ENCODE results near the gene JARID2.

The JARID2 gene

GRCh38 chr6:15389084-15389764 lies 143.4 kb downstream of the JARID2 start:
- Mint-ChIP-seq H3K4me1 (peaks cover 74% of the 10 kb centered on the region), H3K4me3 (peak overlapping the region; percentile 31), H3K9me3 (no peaks in the 10 kb centered on the region), H3K27ac (peak overlapping the region; percentile 84), H3K36me3 (ENCODE audit: low read depth) (peaks cover 14% of the 10 kb centered on the region), H3K27me3 (no peaks in the 10 kb centered on the region)
- ATAC-seq, result peak; percentile 58
- DNase-seq, result peak; percentile 22

GRCh38 chr6:15389765-15390723 lies 144.2 kb downstream of the JARID2 start:
- ATAC-seq (no peak), DNase-seq (no peak)
- peak overlapping the region; percentile 31 for H3K4me3 Mint-ChIP-seq
- H3K27ac Mint-ChIP-seq, result peak overlapping the region; percentile 84
- H3K4me1 Mint-ChIP-seq, result peaks cover 74% of the 10 kb centered on the region
- H3K36me3 Mint-ChIP-seq (ENCODE audit: low read depth), result peaks cover 19% of the 10 kb centered on the region
- H3K27me3 Mint-ChIP-seq, result no peaks in the 10 kb centered on the region
- H3K9me3 Mint-ChIP-seq, result no peaks in the 10 kb centered on the region

GRCh38 chr6:15391500-15391899 lies 145.6 kb downstream of the JARID2 start:
- H3K4me1 Mint-ChIP-seq, result peaks cover 69% of the 10 kb centered on the region
- peaks cover 19% of the 10 kb centered on the region for H3K36me3 Mint-ChIP-seq (ENCODE audit: low read depth)
- ATAC-seq, result no peak
- DNase-seq, result no peak
- no peaks in the 10 kb centered on the region for H3K9me3 Mint-ChIP-seq
- H3K4me3 Mint-ChIP-seq, result no peak overlapping the region
- H3K27ac Mint-ChIP-seq, result no peak overlapping the region
- H3K27me3 Mint-ChIP-seq, result no peaks in the 10 kb centered on the region

GRCh38 chr6:15392182-15392581 lies 146.3 kb downstream of the JARID2 start:
- Mint-ChIP-seq H3K36me3 (ENCODE audit: low read depth) (peaks cover 19% of the 10 kb centered on the region), H3K27ac (no peak overlapping the region), H3K4me1 (peaks cover 64% of the 10 kb centered on the region), H3K4me3 (no peak overlapping the region), H3K27me3 (no peaks in the 10 kb centered on the region), H3K9me3 (no peaks in the 10 kb centered on the region)
- ATAC-seq (no peak), DNase-seq (no peak)

- H3K36me3 Mint-ChIP-seq (ENCODE audit: low read depth), result peaks cover 19% of the 10 kb centered on the region
Measured at GRCh38 chr6:15393605-15394004, 147.7 kb downstream of the JARID2 start.

GRCh38 chr6:15395087-15395486 lies 149.2 kb downstream of the JARID2 start:
- Mint-ChIP-seq H3K4me3 (no peak overlapping the region), H3K27ac (peak overlapping the region; percentile 18), H3K27me3 (no peaks in the 10 kb centered on the region), H3K4me1 (peaks cover 64% of the 10 kb centered on the region), H3K9me3 (no peaks in the 10 kb centered on the region), H3K36me3 (ENCODE audit: low read depth) (peaks cover 19% of the 10 kb centered on the region)
- ATAC-seq (peak; percentile 57), DNase-seq (no peak)

More at GRCh38 chr6:15393605-15394004, 147.7 kb downstream of the JARID2 start:
- peaks cover 64% of the 10 kb centered on the region for H3K4me1 Mint-ChIP-seq
- ATAC-seq, result no peak
- no peaks in the 10 kb centered on the region for H3K9me3 Mint-ChIP-seq
- H3K27me3 Mint-ChIP-seq, result no peaks in the 10 kb centered on the region
- no peak for DNase-seq
- H3K4me3 Mint-ChIP-seq, result no peak overlapping the region
- no peak overlapping the region for H3K27ac Mint-ChIP-seq

- DNase-seq, result no peak
- no peak overlapping the region for H3K4me3 Mint-ChIP-seq
- no peaks in the 10 kb centered on the region for H3K9me3 Mint-ChIP-seq
- ATAC-seq, result no peak
- no peaks in the 10 kb centered on the region for H3K27me3 Mint-ChIP-seq
- peaks cover 72% of the 10 kb centered on the region for H3K4me1 Mint-ChIP-seq
- H3K36me3 Mint-ChIP-seq (ENCODE audit: low read depth), result peaks cover 17% of the 10 kb centered on the region
- no peak overlapping the region for H3K27ac Mint-ChIP-seq
Measured at GRCh38 chr6:15396808-15397207, 150.9 kb downstream of the JARID2 start.

GRCh38 chr6:15398633-15399275 lies 152.9 kb downstream of the JARID2 start:
- Mint-ChIP-seq H3K27me3 (no peaks in the 10 kb centered on the region), H3K27ac (peak overlapping the region; percentile 59)

GRCh38 chr6:15399641-15400470 lies 154.0 kb downstream of the JARID2 start:
- no peaks in the 10 kb centered on the region for H3K27me3 Mint-ChIP-seq
- no peak for ATAC-seq
- peak overlapping the region; percentile 64 for H3K4me3 Mint-ChIP-seq
- H3K9me3 Mint-ChIP-seq, result no peaks in the 10 kb centered on the region
- H3K4me1 Mint-ChIP-seq, result peaks cover 87% of the 10 kb centered on the region
- peak overlapping the region; percentile 59 for H3K27ac Mint-ChIP-seq
- no peak for DNase-seq
- H3K36me3 Mint-ChIP-seq (ENCODE audit: low read depth), result no peaks in the 10 kb centered on the region

More at GRCh38 chr6:15398633-15399275, 152.9 kb downstream of the JARID2 start:
- peak overlapping the region; percentile 30 for H3K4me3 Mint-ChIP-seq
- ATAC-seq (peak; percentile 42), DNase-seq (no peak)
- H3K9me3 Mint-ChIP-seq, result no peaks in the 10 kb centered on the region
- peaks cover 10% of the 10 kb centered on the region for H3K36me3 Mint-ChIP-seq (ENCODE audit: low read depth)
- H3K4me1 Mint-ChIP-seq, result peaks cover 86% of the 10 kb centered on the region

GRCh38 chr6:15400572-15401004 lies 154.7 kb downstream of the JARID2 start:
- H3K27me3 Mint-ChIP-seq, result no peaks in the 10 kb centered on the region
- DNase-seq (peak; percentile 43), ATAC-seq (no peak)
- peak overlapping the region; percentile 13 for H3K27ac Mint-ChIP-seq
- peaks cover 88% of the 10 kb centered on the region for H3K4me1 Mint-ChIP-seq
- H3K36me3 Mint-ChIP-seq (ENCODE audit: low read depth), result no peaks in the 10 kb centered on the region
- no peaks in the 10 kb centered on the region for H3K9me3 Mint-ChIP-seq
- peak overlapping the region; percentile 64 for H3K4me3 Mint-ChIP-seq

- Mint-ChIP-seq H3K27ac (peak overlapping the region; percentile 29), H3K9me3 (no peaks in the 10 kb centered on the region), H3K4me3 (no peak overlapping the region), H3K4me1 (peaks cover 87% of the 10 kb centered on the region), H3K36me3 (ENCODE audit: low read depth) (no peaks in the 10 kb centered on the region), H3K27me3 (no peaks in the 10 kb centered on the region)
- DNase-seq (no peak), ATAC-seq (no peak)
Measured at GRCh38 chr6:15401120-15401519, 155.3 kb downstream of the JARID2 start.

GRCh38 chr6:15401769-15402250 lies 155.9 kb downstream of the JARID2 start:
- Mint-ChIP-seq H3K4me1 (peaks cover 94% of the 10 kb centered on the region), H3K9me3 (no peaks in the 10 kb centered on the region), H3K27ac (peak overlapping the region; percentile 29), H3K36me3 (ENCODE audit: low read depth) (no peaks in the 10 kb centered on the region), H3K4me3 (no peak overlapping the region), H3K27me3 (no peaks in the 10 kb centered on the region)
- ATAC-seq (no peak), DNase-seq (no peak)

- Mint-ChIP-seq H3K27me3 (no peaks in the 10 kb centered on the region), H3K36me3 (ENCODE audit: low read depth) (no peaks in the 10 kb centered on the region), H3K4me3 (no peak overlapping the region), H3K27ac (peak overlapping the region; percentile 76), H3K9me3 (no peaks in the 10 kb centered on the region), H3K4me1 (peaks cover 91% of the 10 kb centered on the region)
- ATAC-seq (no peak), DNase-seq (no peak)
Measured at GRCh38 chr6:15402406-15403045, 156.7 kb downstream of the JARID2 start.

Measured in activated naive CD8-positive, alpha-beta T cell treated with anti-CD3 and anti-CD28 coated beads, Interleukin-2, amount 50 U/mL, for 24 hours (primary cell).